ENCODE results near the gene FAAP20. TPM values are rescaled to one million over a fixed set of nuclear protein-coding genes. Genes with fewer than 3 reads are reported as not detected.

The FAAP20 gene
- total and polyA plus RNA-seq, 9 of the 15 experiments (the other 6 are each of a cell fraction or from before 2014, with no cell fraction given) = 0.58 to 143 (median 9.9) TPM

GRCh38 chr1:2163205-2163604 lies 31.4 kb downstream of the FAAP20 start:
- ATAC-seq (peak; percentile 27; the same call in 1 of the 3 replicates), FAIRE-seq (no peak), DNase-seq (ENCODE audit: extremely low read depth in 1 of 4, low spot score in 3 of 4) (no peak)
- H3K79me2 ChIP-seq (ENCODE audit: control insufficient read depth, insufficient read depth, low read length) = no peaks in the 10 kb centered on the region
- no peaks in the 10 kb centered on the region for H3K36me3 ChIP-seq (ENCODE audit: control insufficient read depth, insufficient read depth, low read length)
- no peak overlapping the region for H3K9ac ChIP-seq (ENCODE audit: insufficient read depth in 1 of 2, low read depth in 2 of 2, low read length in 2 of 2)
- peaks cover 10% of the 10 kb centered on the region for H3K9me3 ChIP-seq (replicated peaks; ENCODE audit: control insufficient read depth, insufficient read depth, low read depth, low read length)
- no peaks in the 10 kb centered on the region for H3K9me1 ChIP-seq (ENCODE audit: control insufficient read depth, insufficient read depth, low read length)
- H3K4me3 ChIP-seq = no peak overlapping the region
- H3K27me3 ChIP-seq (ENCODE audit: control insufficient read depth in 2 of 2, insufficient read depth in 2 of 2, low read length in 2 of 2) = peaks cover 70 to 95% of the 10 kb centered on the region in 2 experiments
- H4K20me1 ChIP-seq (replicated peaks; ENCODE audit: control insufficient read depth, insufficient read depth, low read length) = no peaks in the 10 kb centered on the region
- H3K4me1 ChIP-seq (replicated peaks in 1 of 2; ENCODE audit: control insufficient read depth in 2 of 2, insufficient read depth in 2 of 2, low read length in 2 of 2) = peaks cover 0 to 32% of the 10 kb centered on the region in 2 experiments; a peak in 2 of 5 replicates
- no peak overlapping the region for H3K4me2 ChIP-seq (ENCODE audit: insufficient read depth, low read length)
- in situ Hi-C loops (cut with MboI) = no loop called here
- no peak overlapping the region for H3K27ac ChIP-seq (ENCODE audit: extremely low read depth, low read depth, low read length)
- intact Hi-C loops (cut with micrococcal nuclease) = no loop called here
- BruUV-seq (replicated peaks) = no TSS peak
- no peak overlapping the region for H2AFZ ChIP-seq (ENCODE audit: low read depth, low read length)
- WGBS (ENCODE audit: insufficient coverage, low coverage, missing lambda C conversion rate) = 7% methylated on average over 7 of the region's 7 CpGs
- CTCF ChIA-PET (ENCODE audit: low intra/inter-chr PET ratio) = no interaction called here
- POLR2A ChIA-PET = interaction anchor here (0.7 kb wide), 1 partner anchor 12 kb away, joined by 3 read pairs; no protein-coding TSS in a partner anchor
- TF ChIP-seq XRCC5 (IDR thresholded peaks at IDR 0.05; ENCODE audit: low read depth, low read length) (no peak), SRSF9 (IDR thresholded peaks at IDR 0.05; ENCODE audit: borderline replicate concordance, low read depth, low read length) (no peak), HLTF (IDR thresholded peaks at IDR 0.05) (no peak), SMAD4 (CRISPR knock-in tag; conservative IDR thresholded peaks at IDR 0.05) (no peak), CTCF (IDR thresholded peaks at IDR 0.05 in 2 of 3, conservative IDR thresholded peaks at IDR 0.05 in 1 of 3; ENCODE audit: insufficient read depth in 2 of 3, low read depth in 1 of 3, low read length in 3 of 3) (peak; percentile 22 to 47 (median 40); a peak in 4 of 6 replicates), PHF21A (IDR thresholded peaks at IDR 0.05; ENCODE audit: borderline replicate concordance, low read depth) (no peak), SMAD1 (IDR thresholded peaks at IDR 0.05; ENCODE audit: low read depth, low read length, partially characterized antibody) (no peak), ZC3H4 (CRISPR knock-in tag; IDR thresholded peaks at IDR 0.05; ENCODE audit: borderline replicate concordance) (no peak), ZBTB8A (IDR thresholded peaks at IDR 0.05; ENCODE audit: partially characterized antibody) (no peak)
- TF ChIP-seq, protein P1, sequence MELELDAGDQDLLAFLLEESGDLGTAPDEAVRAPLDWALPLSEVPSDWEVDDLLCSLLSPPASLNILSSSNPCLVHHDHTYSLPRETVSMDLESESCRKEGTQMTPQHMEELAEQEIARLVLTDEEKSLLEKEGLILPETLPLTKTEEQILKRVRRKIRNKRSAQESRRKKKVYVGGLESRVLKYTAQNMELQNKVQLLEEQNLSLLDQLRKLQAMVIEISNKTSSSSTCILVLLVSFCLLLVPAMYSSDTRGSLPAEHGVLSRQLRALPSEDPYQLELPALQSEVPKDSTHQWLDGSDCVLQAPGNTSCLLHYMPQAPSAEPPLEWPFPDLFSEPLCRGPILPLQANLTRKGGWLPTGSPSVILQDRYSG (tag; conservative IDR thresholded peaks at IDR 0.05; ENCODE audit: low read depth) = no peak
- TF ChIP-seq, protein P2, sequence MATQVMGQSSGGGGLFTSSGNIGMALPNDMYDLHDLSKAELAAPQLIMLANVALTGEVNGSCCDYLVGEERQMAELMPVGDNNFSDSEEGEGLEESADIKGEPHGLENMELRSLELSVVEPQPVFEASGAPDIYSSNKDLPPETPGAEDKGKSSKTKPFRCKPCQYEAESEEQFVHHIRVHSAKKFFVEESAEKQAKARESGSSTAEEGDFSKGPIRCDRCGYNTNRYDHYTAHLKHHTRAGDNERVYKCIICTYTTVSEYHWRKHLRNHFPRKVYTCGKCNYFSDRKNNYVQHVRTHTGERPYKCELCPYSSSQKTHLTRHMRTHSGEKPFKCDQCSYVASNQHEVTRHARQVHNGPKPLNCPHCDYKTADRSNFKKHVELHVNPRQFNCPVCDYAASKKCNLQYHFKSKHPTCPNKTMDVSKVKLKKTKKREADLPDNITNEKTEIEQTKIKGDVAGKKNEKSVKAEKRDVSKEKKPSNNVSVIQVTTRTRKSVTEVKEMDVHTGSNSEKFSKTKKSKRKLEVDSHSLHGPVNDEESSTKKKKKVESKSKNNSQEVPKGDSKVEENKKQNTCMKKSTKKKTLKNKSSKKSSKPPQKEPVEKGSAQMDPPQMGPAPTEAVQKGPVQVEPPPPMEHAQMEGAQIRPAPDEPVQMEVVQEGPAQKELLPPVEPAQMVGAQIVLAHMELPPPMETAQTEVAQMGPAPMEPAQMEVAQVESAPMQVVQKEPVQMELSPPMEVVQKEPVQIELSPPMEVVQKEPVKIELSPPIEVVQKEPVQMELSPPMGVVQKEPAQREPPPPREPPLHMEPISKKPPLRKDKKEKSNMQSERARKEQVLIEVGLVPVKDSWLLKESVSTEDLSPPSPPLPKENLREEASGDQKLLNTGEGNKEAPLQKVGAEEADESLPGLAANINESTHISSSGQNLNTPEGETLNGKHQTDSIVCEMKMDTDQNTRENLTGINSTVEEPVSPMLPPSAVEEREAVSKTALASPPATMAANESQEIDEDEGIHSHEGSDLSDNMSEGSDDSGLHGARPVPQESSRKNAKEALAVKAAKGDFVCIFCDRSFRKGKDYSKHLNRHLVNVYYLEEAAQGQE (IDR thresholded peaks at IDR 0.05; ENCODE audit: borderline replicate concordance) = peak; percentile 10; the same call in 1 of the 2 replicates
- TF ChIP-seq, protein P2 (CRISPR knock-in tag; IDR thresholded peaks at IDR 0.05; ENCODE audit: low read depth) = no peak
